GM18873 (cell line): Measurements from ENCODE around the gene TFG.

Source experiments
- ATAC-seq: cut with Tn5 transposase; IDR thresholded peaks from one replicate; pipeline ENCODE4 v1.9.1; 2021; ENCODE audit warnings: mild to moderate bottlenecking, moderate library complexity, moderate number of reproducible peaks; ENCODE audit not compliant: unreplicated experiment, low FRiP score

TFG gene

DNA sequence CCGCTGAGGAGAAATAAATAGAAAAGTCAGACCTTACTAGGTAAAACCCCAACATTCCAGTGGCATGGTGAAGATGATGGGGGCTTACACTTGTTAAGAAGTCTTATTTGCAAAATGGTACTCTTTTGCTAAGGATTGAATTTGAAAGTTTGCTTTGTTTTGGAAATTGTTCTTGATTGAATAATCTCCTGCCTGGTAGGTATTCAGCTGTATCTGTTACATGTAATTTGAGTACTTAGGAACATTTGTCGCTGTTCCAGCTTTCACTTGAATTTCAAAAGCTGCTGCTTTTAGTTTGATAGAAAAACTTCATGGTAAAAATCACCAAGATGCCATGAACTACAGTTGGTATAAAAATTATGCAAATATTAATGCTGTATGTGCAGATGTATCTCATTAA is 44.6 kb downstream of the TFG start:
- no peak for ATAC-seq

DNA sequence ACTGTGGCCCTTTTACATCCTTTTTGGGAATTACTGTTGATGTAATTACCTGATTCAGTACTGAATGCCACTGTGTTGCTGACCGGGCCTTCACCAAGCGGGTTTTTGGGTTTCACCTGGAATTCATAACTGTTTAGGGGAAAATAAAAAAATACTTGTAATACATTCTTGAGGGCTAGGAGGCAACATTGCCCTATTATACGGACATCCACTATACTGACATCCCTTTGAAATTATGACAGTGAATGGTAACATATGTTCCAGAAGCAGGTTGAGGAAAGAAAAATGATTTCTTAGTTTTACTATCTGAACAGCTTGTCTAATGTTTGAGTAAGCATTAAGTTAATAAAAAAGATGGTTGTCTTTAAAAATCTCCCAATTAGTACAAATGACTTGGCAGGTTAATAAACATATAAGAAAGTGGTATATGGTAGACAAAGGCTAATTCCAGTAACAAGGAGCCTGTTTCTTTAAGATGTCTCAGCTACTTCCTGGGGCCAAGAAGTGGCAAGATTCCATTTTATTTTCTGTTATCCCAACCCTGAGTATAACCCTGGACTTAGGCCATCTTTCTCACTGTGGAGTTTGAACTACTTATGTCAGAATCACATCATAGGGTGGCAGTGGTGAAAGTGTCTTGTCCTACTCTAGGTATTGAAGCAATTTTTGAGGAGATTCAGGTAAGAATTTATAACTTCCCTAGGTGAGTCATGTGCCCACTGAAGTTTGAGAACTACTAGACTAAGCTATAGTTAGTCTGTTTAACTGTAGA is 45.5 kb downstream of the TFG start:
- ATAC-seq: no peak

DNA sequence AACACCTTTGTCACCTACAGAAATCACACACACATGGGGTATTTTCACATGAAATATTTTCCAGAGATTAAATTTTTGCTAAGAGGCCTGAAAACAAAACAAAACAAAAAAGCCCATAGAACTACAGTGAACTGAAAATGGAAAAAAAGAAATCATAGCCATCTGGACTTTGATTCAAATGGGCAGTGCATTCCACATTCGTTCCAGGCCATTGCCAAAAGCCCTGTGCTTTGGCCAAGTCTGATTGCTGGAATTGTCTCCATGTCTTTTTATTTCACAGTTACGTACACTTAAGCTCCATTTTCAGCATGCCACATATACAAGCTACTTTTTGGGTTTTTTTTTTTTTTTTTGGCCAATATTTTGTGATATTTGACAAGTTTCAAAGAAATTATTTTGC is 47.1 kb downstream of the TFG start:
- ATAC-seq: no peak

DNA sequence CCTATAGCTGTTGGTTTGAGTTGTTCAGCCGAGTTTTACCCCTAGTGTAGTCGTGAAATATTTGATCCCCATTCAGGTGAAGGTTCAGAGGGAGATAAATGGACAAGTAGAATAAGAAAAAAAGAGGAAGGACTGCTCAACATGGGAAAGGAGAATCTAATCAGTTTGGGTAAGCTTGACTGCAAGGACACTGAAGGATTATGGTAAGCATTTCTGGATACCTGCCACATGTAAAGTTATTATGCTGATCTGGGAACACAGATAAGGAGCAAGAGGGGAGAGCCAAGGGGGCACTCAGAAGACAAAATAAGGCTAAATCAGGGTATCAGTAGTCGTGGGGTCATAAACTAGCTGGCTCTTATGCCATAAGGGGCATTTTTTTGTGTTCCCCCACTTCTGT is 49.9 kb downstream of the TFG start:
- ATAC-seq: no peak

DNA sequence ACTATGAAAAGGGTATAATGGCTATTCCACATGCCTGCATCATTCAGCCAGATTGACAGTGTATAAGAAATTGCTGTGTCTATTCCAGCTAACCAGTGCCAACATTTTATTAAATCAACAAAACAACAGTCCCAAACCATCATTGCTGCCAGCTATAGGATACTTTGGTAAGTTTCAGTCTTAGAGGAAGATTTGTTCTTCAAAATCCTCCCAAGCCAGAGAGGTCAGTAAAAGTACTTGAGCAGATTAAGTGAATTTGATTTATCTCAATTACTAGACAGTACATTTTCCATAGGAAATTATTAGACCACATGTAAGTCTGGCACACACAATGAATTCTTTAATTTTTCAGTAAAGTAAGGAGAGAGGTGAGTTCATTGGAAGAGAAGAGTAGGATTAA is 50.7 kb downstream of the TFG start:
- no peak for ATAC-seq

DNA sequence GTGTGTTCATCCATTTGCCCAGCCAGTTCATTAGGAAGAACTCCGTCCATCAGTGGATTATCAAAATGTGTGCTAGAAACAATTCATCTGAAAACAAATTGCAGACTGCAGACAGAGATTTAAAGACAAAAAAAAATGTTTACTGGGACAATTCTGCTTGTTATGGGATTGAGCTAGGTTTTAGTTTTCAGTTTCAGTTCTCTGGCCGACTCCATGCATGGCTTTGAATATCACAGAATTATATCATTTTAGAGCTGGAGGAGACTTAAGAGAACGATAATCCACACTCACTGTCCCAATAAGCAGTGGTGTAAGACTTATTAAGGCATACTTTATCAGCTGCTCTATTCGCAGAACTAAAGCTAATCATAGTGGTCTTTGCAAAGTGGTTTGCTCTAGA is 51.1 kb downstream of the TFG start:
- no peak for ATAC-seq

DNA sequence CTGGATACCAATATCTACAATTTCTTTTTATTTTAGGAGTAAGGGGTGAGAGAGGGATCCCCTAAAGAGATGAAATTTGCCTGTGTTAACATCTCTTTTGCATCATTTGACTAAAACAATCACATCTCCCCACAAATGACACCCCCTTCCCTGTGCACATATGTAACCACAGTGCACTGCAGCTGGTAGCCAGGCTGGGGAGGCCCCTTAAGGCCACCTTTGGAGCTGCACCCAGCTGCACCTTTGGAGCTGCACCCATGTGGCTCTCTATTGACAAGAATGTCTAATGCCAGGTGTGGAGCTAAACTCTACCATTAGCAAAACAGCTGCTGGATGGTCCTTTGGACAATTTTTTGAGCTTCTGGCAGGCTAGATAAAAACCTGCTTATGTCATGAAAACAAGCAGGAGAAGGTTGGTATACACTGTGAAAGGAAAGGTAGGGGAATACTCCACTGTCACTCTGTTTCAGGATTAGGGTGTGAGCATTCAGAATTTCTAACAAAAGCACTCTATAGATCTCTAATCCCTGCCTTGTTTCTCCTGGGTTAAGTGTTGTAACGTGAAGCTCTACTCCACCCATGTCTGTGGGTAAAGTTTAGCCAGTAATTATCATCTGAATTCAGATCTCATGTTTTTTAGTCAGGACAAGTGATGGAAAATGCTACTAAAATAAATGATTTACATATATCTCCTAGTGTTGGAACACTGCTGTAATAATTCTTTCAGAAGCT is 52.1 kb downstream of the TFG start:
- ATAC-seq: no peak

DNA sequence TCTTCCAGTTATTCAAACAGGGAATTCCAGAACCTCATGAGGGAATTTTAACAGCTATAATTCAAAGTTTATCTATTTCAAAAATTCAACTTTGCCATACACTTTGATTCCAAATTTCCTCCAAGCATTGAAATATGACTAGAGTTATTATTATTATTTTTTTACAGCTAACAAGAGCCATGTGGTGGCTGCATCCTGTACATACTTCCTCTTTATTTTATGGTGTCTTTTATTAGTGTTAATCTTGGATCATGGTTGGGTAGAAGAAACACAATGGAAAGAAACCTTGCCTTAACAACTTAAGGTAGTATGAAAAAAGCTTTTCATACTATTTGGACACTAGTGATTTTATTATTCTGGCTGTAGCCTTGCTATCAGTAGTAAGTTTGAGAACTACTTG is 52.7 kb downstream of the TFG start:
- ATAC-seq: no peak

DNA sequence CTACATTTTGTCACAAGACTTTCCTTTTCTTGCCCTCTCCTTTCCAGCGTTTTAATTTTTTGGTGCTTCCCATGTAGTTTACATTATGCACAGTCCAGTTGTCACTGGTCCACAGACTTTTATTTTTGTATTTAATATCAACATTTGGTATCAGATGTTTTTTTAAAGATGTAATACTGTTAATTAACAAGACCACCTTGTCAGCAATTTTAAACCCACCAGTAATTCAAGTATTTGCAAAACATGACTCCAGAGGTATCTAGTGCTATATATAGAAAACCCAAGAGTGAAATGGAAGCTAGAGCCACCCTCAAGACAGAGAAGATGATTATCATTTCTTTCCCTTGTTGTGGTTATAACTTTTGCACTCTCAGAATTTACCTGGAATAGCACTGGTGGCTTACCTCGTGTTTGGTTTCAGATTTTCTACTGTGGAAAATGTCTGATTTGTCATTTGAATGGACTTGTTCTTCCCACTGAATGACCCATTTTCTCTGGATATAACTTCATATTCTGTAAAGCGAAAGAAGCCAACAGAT is 56.2 kb downstream of the TFG start:
- no peak for ATAC-seq

DNA sequence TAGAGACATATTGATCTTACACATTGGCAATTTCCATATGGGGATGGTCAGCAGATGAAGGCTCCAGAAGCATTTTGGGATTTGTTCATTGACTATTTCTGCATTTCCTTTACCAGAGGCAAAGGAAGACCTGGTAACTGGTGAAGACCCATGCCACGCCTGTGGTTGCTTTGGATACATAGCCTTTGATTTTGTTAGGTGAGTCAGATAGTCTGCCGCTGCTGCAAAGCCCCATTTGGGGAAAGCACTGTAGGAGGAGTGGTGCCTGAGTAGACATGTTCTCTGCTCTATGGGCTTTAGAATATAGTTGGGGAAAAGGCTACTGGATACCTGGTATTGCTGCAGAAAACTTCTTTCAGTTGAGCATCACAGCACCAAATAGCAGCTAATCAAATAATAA is 56.8 kb downstream of the TFG start:
- no peak for ATAC-seq

DNA sequence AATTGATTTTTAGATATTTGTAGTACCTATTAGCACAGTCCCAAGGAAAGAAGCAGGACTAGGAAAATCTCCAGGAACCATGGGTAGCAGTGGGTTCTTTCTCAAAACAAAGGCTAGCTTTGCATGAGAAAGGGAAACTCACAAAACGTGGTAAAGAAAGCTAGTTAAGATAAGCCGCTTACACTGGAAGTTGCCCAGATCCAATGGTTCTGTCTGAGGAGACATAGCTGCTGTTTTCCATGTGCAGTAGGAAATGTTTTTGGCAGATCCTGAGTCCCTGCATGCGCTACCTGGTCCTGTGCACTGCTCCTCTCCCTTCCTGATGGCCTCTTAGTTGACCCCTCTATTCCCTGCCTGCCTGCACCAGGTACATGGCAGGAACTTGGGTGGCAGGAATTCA is 60.4 kb downstream of the TFG start:
- ATAC-seq: no peak

DNA sequence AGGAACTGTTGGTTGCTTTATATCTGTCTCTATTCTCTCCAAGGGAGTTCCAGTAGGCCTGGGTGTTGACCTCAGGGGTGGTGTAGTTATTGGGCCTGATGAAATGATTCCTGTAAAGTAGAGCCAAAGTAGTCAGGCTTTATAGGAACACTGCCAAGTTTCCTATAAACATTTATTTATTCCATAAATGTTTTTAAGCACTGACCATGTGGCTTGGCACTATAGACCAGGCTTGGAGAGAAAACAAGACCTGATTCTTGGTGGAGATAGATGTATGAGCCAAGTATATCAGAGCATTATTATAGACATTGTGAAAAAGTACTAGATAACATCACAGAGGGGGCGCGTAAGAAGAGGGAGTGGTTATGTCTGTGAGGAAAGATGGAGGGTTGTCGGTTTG is 65.9 kb downstream of the TFG start:
- no peak for ATAC-seq

DNA sequence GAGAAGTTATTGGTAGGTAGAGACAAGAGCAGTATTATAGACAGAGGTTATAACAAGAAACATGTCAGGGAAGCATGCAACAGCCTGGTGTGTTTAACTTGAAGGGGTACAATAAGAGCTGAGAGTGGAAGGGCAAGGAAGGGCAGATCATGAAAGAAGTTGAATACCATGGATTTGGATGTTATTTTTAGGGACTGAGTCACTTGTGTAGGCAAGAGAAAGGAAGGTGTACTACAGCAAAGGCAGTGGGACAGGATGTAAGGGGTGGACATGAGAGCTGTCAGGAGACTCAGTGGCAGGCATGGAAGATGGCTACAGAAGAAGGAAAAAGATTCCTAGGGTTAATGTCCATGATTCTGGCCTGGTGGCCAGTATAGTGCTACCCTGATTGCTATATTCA is 66.4 kb downstream of the TFG start:
- no peak for ATAC-seq

DNA sequence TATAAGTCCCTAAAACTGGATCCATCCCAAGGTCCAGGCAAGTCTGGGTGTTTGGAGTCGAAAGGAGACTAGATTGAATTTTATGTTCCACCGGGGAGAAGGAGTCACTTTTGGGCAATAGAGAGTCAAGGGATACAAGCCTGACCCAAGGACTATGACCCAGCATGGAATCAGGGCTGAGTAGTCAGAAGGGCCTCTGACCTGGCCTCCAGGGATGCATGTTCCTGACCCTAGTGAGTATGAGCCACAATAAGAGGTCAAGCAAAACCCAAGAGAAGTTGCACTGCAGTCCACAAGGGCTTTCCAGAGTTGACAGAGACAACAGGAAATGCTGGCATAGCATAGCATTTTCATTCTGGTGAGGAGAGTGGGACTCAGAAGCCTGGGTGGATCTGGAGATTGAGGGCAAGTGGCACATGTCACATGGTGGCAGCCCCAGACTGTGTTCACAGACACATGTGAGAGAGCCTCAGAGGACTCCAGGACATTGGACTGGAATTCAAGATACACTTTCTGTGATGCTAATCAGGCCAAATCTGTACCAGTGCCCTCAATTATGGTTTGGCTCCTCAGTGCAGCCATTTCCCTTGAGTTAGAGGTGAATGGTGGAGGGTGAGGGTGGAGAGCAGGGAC is 66.9 kb downstream of the TFG start:
- no peak for ATAC-seq

DNA sequence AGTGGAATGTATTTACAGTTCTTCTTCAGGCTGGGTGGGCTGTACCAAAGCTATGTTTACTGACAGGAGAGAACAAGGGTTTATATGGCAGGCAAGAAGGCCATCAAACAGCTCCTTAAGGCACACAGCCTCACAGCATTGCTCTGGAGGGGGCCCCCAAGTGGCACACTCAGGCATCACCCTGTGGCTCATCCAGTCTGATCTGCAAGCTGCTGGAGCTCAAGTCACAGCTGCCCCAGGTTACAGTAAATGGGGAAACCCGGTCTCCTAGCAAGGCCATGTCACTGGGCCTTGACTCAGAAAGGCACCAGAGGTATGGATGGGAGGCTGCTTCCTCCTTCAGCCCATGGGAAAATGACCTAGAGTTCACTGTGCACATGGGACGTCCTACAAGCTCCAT is 67.5 kb downstream of the TFG start:
- no peak for ATAC-seq

DNA sequence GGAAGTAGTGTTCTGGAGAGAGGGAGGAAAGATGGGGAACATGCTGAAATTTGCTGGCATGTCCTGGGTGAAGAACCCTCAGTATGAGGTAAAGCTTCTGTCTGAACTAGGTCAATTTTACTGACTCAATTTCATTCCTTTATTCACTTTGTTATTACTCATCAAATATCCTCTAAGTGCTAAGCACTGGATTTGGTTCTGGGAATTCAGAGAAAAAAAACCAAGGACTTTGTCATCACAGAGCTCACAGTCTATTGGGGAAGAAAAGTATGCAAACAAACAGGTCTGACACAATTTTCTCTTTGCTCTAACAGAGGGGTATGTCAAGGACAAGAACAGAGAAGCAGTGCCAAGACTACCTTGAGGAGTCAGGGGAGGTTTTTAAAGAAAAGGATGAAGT is 68.0 kb downstream of the TFG start:
- no peak for ATAC-seq

DNA sequence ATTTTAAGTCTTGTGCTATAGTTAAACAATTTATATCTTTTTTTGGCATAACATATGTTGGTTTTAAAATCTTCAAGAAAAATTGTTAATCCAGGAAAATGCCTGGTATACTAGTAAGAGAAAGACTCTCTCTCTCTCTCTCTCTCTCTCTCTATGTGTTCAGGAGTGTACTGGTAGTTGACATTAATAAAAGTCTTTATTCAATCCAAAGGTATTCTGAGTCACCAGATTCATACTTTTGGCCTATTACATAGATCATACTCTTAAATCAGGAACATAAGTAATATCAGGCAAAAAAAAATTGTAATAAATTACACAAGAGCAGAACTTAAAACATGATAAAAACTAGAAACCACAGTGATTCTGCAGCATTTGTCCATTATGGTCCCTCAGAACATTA is 70.2 kb downstream of the TFG start:
- no peak for ATAC-seq

DNA sequence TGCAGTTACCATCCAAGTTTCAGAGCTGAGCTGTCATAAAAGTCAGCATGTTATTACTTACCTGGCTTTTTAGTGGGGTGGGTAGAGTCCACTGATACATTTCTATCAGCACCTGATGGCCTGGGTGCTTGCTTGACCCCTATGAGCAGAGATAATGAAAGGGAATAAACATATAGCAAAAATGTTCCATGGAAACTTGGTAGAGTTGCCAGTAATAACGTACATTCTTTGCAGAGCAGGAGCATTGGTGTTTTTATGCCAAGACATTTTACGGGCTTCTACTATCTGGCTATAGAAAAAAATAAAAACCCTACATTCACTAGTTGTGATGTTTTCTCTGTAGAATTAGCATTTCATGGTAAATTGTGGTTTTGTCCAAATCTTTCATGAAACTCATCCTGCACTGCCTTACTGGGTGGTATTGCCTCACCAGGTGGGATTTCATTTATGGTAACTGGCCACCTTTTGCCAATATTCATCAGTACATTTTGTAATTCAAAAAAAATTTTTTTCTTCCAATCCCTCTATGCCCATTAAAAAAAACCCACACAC is 70.9 kb downstream of the TFG start:
- no peak for ATAC-seq

DNA sequence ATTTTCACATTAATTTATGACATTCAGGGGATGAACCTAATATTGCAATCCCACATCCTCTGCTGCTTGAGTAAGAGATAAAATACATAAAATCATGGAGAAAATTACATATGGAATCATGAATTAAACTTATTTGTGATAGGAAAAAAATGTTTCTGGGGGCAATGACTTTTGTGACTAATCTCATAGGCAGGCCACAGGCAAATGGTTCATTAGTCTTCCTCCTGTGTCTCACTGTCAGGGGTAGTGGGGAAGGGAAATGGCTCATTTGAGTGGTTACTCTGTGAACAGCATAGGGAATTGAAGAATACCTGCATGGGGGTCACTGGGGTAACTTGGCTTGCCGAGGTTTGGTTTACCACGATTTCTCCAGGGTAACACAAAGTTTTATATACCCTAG is 72.0 kb downstream of the TFG start:
- no peak for ATAC-seq

DNA sequence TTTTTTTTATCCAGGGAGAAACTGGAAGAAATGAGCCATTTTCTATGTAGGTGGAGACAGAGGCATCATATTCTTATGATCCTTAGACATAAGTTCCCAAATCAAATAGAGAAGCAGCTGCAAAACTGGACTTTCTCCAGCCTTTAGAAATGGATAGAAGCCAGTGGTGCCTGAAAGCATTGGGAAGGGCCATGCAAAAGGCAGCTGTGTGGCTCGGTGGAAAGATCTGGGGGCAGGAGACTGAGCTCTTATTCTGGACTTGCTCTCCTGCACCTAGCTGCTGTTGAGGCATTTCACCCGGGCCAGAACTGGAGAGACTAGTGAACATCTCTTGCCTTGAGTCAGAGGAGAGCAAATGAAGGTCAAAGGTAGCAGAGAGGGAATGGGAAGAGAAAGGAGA is 73.1 kb downstream of the TFG start:
- no peak for ATAC-seq

DNA sequence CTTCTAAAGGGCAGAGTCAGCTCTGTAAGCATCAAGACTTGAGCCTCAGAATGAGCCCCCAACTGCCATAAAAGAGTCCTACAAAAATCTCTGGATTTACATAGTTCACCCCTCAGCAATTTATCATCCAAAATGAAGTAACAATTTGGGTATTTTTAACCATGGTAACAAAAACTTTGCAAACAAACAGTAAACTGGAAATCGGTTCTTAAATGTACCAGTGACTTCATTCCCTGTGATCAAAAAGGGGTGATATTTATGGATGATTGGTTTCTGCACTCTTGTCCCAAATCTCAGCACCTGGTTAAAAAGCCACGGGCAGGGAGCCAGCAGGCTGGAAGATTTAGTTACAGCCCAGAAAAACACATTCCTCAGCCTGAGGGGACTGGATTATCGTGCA is 73.6 kb downstream of the TFG start:
- ATAC-seq: no peak
